HG03342 (cell line): Measurements from ENCODE around the gene PDE2A.

ENCODE experiments used
- ATAC-seq: cut with Tn5 transposase; IDR thresholded peaks from one replicate; pipeline ENCODE4 v1.9.1; 2021; ENCODE audit warnings: mild to moderate bottlenecking, moderate library complexity; ENCODE audit not compliant: unreplicated experiment

PDE2A gene

DNA sequence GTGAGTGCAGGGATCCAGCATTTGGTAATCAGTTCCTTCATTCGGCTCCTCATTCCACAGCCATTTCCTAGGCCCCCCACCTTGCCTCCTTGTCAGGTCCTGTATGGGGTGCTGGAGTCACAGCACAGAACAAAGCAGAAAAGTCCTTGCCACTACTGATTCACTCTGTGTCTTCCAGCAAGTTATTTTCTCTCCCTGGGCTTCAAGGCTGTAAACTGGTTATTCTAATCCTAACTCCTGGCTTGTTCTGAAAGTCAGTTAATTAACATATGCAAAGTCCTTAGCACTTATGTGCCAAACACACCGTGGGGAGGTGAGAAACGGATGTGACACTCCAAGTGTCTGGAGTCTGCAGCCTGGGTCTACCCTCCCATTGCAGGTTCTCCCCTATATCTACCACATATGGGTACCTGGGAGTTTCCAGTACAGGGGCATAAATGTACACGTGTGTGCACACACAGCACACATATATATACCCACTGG lies 30.6 kb upstream of the PDE2A start:
- ATAC-seq: no peak

DNA sequence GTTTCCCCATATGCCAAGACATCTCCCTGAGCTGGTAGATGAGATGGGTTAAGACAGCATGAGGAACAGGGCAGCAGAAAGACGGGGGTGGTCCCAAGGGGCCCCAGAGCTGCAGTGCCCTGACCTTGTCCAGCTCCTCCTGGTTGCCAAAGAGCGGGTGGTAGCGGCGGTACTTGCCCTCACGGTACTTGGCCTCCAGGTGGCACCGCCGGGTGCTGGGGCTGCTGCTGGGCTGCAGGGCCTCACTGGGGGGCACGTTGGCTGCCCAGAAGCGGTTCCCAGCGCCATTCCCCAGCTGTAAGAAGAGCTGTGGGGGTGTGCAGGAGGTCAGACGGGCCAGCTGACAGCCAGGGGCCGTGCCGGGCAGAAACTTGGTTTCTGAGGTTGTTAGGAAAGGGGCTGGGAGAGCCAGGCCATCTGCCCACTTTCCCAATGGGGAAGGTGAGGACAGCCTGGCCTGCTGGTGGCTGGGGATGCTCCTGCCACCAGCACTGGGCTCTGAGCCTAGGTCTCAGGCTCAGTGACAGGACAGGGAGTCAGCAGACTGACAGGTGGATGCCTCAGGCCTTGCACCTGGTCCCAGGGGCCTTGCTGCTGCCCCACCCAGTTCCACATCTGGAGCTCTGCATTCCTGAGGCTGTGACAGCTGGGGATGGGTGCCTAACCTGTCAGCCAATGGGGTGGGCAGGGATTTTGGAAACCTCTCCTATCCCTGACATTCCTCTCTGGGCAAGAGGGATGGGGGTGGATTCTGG lies 30.0 kb upstream of the PDE2A start:
- ATAC-seq: no peak

GRCh38 chr11:72703267-72704008 lies 29.2 kb upstream of the PDE2A start:
- no peak for ATAC-seq

GRCh38 chr11:72702577-72703241 lies 28.5 kb upstream of the PDE2A start:
- no peak for ATAC-seq

DNA sequence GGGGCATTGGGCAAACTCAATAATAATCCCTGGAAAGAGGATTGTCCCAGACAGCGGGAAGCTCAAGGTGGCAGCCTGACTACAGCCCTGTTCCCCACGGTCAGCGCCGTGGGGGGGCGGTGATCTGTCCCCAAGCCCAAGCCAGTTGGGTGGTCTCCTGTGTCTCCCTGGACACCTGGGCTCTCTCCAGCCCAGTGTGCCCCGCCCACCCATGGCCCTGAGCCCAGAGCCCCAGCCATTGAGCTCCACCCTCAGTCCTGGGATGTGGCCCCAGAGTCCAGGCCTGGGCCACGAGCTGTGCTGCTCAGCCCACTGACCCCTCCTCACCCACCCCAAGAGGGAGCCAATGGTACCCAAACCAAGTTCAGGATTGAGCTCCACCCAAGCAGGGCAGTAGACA lies 27.9 kb upstream of the PDE2A start:
- no peak for ATAC-seq

- ATAC-seq: no peak
Measured at GRCh38 chr11:72701466-72701865, 27.2 kb upstream of the PDE2A start.

- no peak for ATAC-seq
Measured at GRCh38 chr11:72700146-72700545, 25.9 kb upstream of the PDE2A start.

- ATAC-seq: no peak
Measured at GRCh38 chr11:72697814-72698213, 23.6 kb upstream of the PDE2A start.

- no peak for ATAC-seq
Measured at GRCh38 chr11:72696866-72697700, 22.9 kb upstream of the PDE2A start.

DNA sequence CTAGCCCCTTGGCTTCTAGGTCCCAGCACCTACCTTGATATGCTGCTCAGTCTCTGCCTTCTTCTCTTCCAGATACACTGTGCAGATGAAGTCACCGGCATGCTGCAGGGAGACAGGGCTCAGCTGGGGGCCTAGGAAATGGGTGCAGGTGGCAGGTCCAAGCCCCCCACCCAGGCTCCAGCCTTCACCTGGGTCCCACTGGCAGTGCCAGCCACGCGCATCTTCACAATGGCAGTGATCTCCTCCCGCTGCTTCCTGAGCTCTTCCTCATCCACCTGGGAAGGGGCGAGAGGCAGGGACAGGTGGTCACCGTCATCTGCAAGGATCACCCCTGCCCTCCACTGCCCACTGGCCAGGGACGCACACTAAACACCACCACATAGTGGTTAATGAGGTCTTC lies 21.1 kb upstream of the PDE2A start:
- ATAC-seq: no peak

DNA sequence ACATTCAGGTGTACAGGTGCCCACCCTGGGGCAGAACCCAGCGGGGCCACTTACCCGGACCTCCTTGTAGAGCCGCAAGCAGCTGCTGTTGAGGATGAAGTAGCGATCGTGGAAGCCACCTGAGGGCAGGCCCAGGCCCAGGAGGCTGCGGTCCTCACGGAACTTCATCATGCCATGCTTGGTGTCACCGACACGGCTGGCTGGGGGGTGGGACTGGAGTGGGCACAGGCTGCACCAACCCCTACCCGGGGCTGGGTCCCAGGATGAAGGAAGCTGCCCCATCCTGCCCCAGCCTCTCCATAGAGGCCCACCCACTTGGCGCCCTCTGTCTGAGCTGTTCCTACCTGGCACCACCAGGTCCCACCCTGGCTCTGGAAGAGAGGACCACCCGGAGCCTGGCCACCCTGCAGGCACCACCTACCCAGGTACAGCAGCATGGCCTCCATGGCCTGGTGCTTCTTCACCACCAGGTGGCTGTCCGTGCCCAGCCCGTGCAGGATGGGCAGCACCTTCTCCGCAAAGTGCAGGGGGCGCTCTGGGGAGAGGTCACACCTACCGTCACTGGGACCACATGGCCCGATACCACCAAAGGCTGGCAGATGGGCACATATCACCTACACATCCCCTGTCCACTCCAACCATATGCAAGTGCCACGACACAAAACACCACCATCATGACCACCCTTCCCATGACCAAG lies 19.2 kb upstream of the PDE2A start:
- ATAC-seq: no peak

- ATAC-seq: no peak
Measured at GRCh38 chr11:72692498-72693237, 18.4 kb upstream of the PDE2A start.

DNA sequence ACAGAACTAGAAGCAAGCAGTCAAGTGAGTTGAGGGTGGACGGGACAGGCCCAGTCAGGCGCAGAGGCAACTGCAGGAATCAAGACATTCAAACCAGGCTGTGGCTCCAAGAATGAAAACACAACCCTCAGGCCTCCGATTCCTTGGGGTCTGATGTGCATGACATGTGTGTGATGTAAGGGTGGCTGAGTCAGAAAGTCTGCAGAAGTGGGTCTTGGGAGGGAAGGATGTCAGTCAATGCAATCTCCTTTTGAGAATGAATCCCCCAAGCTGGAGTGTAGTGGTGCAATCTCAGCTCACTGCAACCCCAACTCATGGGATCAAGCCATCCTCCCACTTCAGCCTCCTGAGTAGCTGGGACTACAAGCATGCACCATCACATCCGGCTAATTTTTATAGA lies 15.9 kb upstream of the PDE2A start:
- ATAC-seq: no peak

GRCh38 chr11:72688929-72689328 lies 14.7 kb upstream of the PDE2A start:
- ATAC-seq: no peak

DNA sequence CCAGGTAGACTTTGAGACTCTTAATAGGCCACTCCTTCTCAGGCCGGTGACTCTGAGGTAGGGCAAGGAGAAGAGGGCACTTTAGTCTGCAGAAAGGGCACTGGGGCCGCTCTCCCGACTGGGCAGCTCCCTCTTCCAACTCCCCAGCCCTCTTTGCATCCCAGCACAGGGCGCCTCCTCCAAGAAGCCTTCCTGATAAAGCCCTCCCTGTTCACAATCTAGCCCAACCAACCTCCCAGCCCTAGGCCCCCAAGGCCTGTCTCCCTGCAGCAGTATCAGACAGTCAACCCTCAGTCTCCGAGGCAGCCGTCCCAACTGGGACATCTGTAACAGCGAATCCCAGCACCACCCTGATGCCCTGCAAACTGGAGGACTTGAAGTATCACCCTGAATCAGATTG lies 14.3 kb upstream of the PDE2A start:
- no peak for ATAC-seq

GRCh38 chr11:72687326-72687725 lies 13.1 kb upstream of the PDE2A start:
- ATAC-seq: no peak

- no peak for ATAC-seq
Measured at GRCh38 chr11:72686639-72687220, 12.5 kb upstream of the PDE2A start.

DNA sequence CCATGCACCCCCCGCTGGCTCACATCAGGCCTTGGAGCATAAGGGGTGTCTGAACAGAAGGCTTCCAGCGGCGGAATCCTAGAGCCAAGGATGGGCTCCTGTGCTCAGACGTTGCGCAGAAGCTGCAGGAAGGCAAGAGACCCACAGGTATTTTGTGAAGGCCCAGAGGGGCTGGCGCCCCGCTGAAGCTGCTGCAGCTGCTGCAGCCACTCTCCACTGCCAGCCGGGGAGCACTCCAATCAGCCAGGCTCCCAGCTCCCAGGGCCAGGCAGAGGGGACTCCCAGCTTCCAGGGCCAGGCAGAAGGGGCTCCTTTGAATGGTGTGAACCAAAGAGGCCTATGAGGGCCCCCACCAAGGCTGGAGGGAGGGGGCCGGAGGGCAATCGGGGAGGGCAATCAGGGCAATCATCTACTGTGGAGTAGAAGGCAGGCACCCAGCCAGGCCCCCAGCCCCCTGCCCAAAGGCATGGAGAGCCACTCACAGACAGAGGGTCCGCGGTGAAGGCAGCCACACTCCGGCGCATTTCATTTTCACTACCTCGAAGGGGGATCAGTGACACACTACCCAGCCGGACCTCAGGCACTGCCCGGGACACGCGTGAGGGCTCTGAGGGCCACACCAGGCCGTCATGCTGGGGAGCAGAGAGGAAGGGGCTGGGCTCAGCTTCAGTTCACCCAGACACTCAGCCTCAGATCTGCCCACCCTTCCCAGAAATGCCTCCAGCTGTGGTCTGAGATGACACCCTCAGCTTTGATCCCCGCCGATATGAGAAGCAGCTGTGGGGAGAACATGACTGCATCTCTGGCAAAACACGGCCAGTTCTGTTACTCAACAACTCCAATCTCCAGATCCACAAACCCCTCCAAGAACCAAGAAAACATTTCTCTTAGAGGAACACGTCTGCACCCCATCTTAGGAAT lies 11.6 kb upstream of the PDE2A start:
- ATAC-seq: no peak
